ENCODE data around the gene CCR5AS.
"Not testable (repeated sequence)": the region's sequence is repeated elsewhere in the genome, so short reads cannot be mapped to it uniquely, and the experiment has no call there.

The CCR5AS gene

GRCh38 chr3:46400846-46401245 lies 6.0 kb downstream of the CCR5AS start:
- DNase-seq, result no peak

- no peak for DNase-seq
Measured at GRCh38 chr3:46400000-46400734, 6.7 kb downstream of the CCR5AS start.

GRCh38 chr3:46399557-46399956 lies 7.3 kb downstream of the CCR5AS start:
- no peak for DNase-seq

GRCh38 chr3:46399098-46399497 lies 7.8 kb downstream of the CCR5AS start:
- DNase-seq, result no peak

GRCh38 chr3:46398186-46398955 lies 8.5 kb downstream of the CCR5AS start:
- no peak for DNase-seq

GRCh38 chr3:46397111-46397510 lies 9.8 kb downstream of the CCR5AS start:
- no peak for DNase-seq

GRCh38 chr3:46395766-46396530 lies 10.9 kb downstream of the CCR5AS start:
- no peak for DNase-seq

GRCh38 chr3:46395210-46395661 lies 11.6 kb downstream of the CCR5AS start:
- DNase-seq, result no peak

GRCh38 chr3:46393554-46394434 lies 13.1 kb downstream of the CCR5AS start:
- DNase-seq, result no peak

GRCh38 chr3:46393011-46393410 lies 13.9 kb downstream of the CCR5AS start:
- DNase-seq, result no peak

- not testable (repeated sequence) for DNase-seq
Measured at GRCh38 chr3:46391526-46391925, 15.3 kb downstream of the CCR5AS start.

GRCh38 chr3:46389306-46389705 lies 17.6 kb downstream of the CCR5AS start:
- no peak for DNase-seq

- DNase-seq, result not testable (repeated sequence)
Measured at GRCh38 chr3:46388847-46389246, 18.0 kb downstream of the CCR5AS start.

- peak; percentile 18 for DNase-seq
Measured at GRCh38 chr3:46386205-46386604, 20.7 kb downstream of the CCR5AS start.

GRCh38 chr3:46383951-46384330 lies 22.9 kb downstream of the CCR5AS start:
- no peak for DNase-seq

GRCh38 chr3:46383211-46383950 lies 23.5 kb downstream of the CCR5AS start:
- DNase-seq, result no peak

- no peak for DNase-seq
Measured at GRCh38 chr3:46381625-46382024, 25.2 kb downstream of the CCR5AS start.

- DNase-seq, result no peak
Measured at GRCh38 chr3:46380471-46381221, 26.2 kb downstream of the CCR5AS start.

- peak; percentile 83 for DNase-seq
Measured at GRCh38 chr3:46378426-46378942, 28.4 kb downstream of the CCR5AS start.

GRCh38 chr3:46375814-46376213 lies 31.1 kb downstream of the CCR5AS start:
- no peak for DNase-seq

- DNase-seq, result no peak
Measured at GRCh38 chr3:46375218-46375617, 31.6 kb downstream of the CCR5AS start.

Data from activated CD4-positive, alpha-beta T cell treated with anti-CD3 and anti-CD28 coated beads for 48 hours (primary cell).